H1 (cell line): ENCODE results near the gene QSOX2. TPM values are rescaled to one million over a fixed set of nuclear protein-coding genes. Genes with fewer than 3 reads are reported as not detected.

Experiments used
- CTCF ChIA-PET: fragments of 300-600 bp; sonication (Branson Sonifier 250); formaldehyde crosslinking; loops from one replicate; lab custom pipeline; 2021; ENCODE audit not compliant: partially characterized antibody; lab: Charles Lee
- POLR2A ChIA-PET: fragments of 300-600 bp; sonication (Branson Sonifier 250); formaldehyde crosslinking; loops from one replicate; lab custom pipeline; 2021; ENCODE audit warnings: inconsistent platforms; ENCODE audit not compliant: partially characterized antibody; lab: Charles Lee
- DNase-seq, 2 experiments: peaks; one replicate each; pipeline versions ENCODE4 v3.0.0 to v3.0.0-alpha.2; 2010 to 2022; ENCODE audit warnings: low spot score in 2 of 2, low read depth in 1 of 2, mixed read lengths in 1 of 2
- FAIRE-seq: peaks from 2 replicates; lab custom pipeline; 2011; peaks lifted over from hg19 to GRCh38; lab: Jason Lieb, UNC
- H2AFZ ChIP-seq: 2 replicates; pipeline ENCODE4 v1.8.1; 2012; ENCODE audit warnings: low read length, inconsistent platforms
- H2AK5ac ChIP-seq: 2 replicates; pipeline ENCODE4 v1.6.1; 2013; ENCODE audit warnings: low read depth, low read length
- H2BK120ac ChIP-seq: replicated peaks from 2 replicates; pipeline ENCODE3; 2013; ENCODE audit warnings: low read depth, low read length, inconsistent platforms
- H2BK12ac ChIP-seq: 2 replicates; pipeline ENCODE4 v1.6.1; 2013; ENCODE audit warnings: low read depth, low read length
- H2BK15ac ChIP-seq: 2 replicates; pipeline ENCODE4 v1.6.1; 2013; ENCODE audit warnings: low read length
- H2BK20ac ChIP-seq: 2 replicates; pipeline ENCODE4 v1.6.1; 2013; ENCODE audit warnings: low read length
- H2BK5ac ChIP-seq: 2 replicates; pipeline ENCODE4 v1.6.1; 2013; ENCODE audit warnings: low read depth, low read length
- H3K14ac ChIP-seq: 2 replicates; pipeline ENCODE4 v1.6.1; 2013; ENCODE audit warnings: inconsistent platforms; ENCODE audit not compliant: insufficient read length
- H3K18ac ChIP-seq: 2 replicates; pipeline ENCODE4 v1.6.1; 2013; ENCODE audit warnings: low read length; ENCODE audit errors: extremely low read depth
- H3K23ac ChIP-seq: 2 replicates; pipeline ENCODE4 v1.6.1; 2013; ENCODE audit warnings: inconsistent platforms; ENCODE audit not compliant: insufficient read length
- H3K23me2 ChIP-seq: 2 replicates; pipeline ENCODE4 v1.6.1; 2013; ENCODE audit warnings: low read depth, low read length
- H3K27ac ChIP-seq: 2 replicates; pipeline ENCODE4 v1.6.1; 2011; ENCODE audit warnings: low read depth, low read length, inconsistent platforms
- H3K27me3 ChIP-seq, 4 experiments: replicated peaks in 1 of 4; 1 replicate in 1 of 4; 2 replicates in 3 of 4; pipeline versions ENCODE4 v1.6.1 to v1.8.1; 2011 to 2013; ENCODE audit warnings: low read length in 3 of 4, mild to moderate bottlenecking in 3 of 4, inconsistent platforms in 2 of 4, mixed read lengths in 2 of 4, moderate library complexity in 1 of 4; ENCODE audit not compliant: control insufficient read depth in 3 of 4, insufficient read depth in 3 of 4; ENCODE audit errors: extremely low read depth in 1 of 4
- H3K36me3 ChIP-seq, 4 experiments: 2 replicates each; pipeline versions ENCODE4 v1.6.1 to v1.8.1; 2011 to 2013; ENCODE audit warnings: mild to moderate bottlenecking in 4 of 4, low read length in 3 of 4, moderate library complexity in 2 of 4, control low read depth in 1 of 4, inconsistent platforms in 1 of 4; ENCODE audit not compliant: insufficient read depth in 4 of 4, control insufficient read depth in 2 of 4
- H3K4ac ChIP-seq: replicated peaks from 2 replicates; pipeline ENCODE3; 2013; ENCODE audit warnings: low read length, low read depth, mixed read lengths, inconsistent platforms; ENCODE audit not compliant: insufficient read length
- H3K4me1 ChIP-seq, 4 experiments: replicated peaks in 1 of 4; 1 replicate in 1 of 4; 2 replicates in 3 of 4; pipeline versions ENCODE4 v1.6.1 to v1.8.1; 2011 to 2013; ENCODE audit warnings: low read length in 3 of 4, inconsistent platforms in 2 of 4, mixed read lengths in 1 of 4; ENCODE audit not compliant: insufficient read depth in 4 of 4, control insufficient read depth in 3 of 4
- H3K4me2 ChIP-seq, 2 experiments: 2 replicates each; pipeline versions ENCODE4 v1.6.1 to v1.8.1; 2011 to 2013; ENCODE audit warnings: low read depth in 2 of 2, low read length in 2 of 2, control low read depth in 1 of 2, inconsistent platforms in 1 of 2, mild to moderate bottlenecking in 1 of 2; ENCODE audit not compliant: insufficient read depth in 1 of 2
- H3K4me3 ChIP-seq, 4 experiments: fragments of 200-600, 300-600 bp in 1 of 4; sonication (generic), shearing (Covaris generic), sonication (Bioruptor Twin) in 1 of 4; 2 replicates each; pipeline versions ENCODE4 v1.5.1 to v1.8.1; 2011 to 2016; ENCODE audit warnings: low read length in 4 of 4, low read depth in 3 of 4, control low read depth in 2 of 4, inconsistent platforms in 2 of 4, mild to moderate bottlenecking in 2 of 4, mixed read lengths in 1 of 4, moderate library complexity in 1 of 4; ENCODE audit not compliant: insufficient read depth in 2 of 4; ENCODE audit errors: extremely low read depth in 1 of 4
- H3K56ac ChIP-seq: replicated peaks from 2 replicates; pipeline ENCODE3; 2013; ENCODE audit warnings: low read depth, mild to moderate bottlenecking, mixed read lengths, low read length, inconsistent platforms; ENCODE audit not compliant: insufficient read length
- H3K79me1 ChIP-seq: 2 replicates; pipeline ENCODE4 v1.6.1; 2013; ENCODE audit warnings: low read depth, low read length, control low read depth
- H3K79me2 ChIP-seq, 2 experiments: 2 replicates each; pipeline versions ENCODE4 v1.6.1 to v1.8.1; 2012 to 2013; ENCODE audit warnings: low read length in 2 of 2, mild to moderate bottlenecking in 2 of 2, inconsistent platforms in 1 of 2; ENCODE audit not compliant: insufficient read depth in 2 of 2, control insufficient read depth in 1 of 2
- H3K9ac ChIP-seq, 4 experiments: replicated peaks in 1 of 4; 1 replicate in 1 of 4; 2 replicates in 3 of 4; pipeline versions ENCODE4 v1.6.1 to v1.8.1; 2011 to 2013; ENCODE audit warnings: low read depth in 3 of 4, low read length in 3 of 4, control low read depth in 2 of 4, mild to moderate bottlenecking in 2 of 4, moderate library complexity in 2 of 4, inconsistent platforms in 1 of 4; ENCODE audit errors: extremely low read depth in 1 of 4
- H3K9me3 ChIP-seq, 2 experiments: 2 replicates each; pipeline versions ENCODE4 v1.6.1 to v1.8.1; 2012 to 2013; ENCODE audit warnings: mild to moderate bottlenecking in 2 of 2, moderate library complexity in 2 of 2, control low read depth in 1 of 2, inconsistent platforms in 1 of 2, low read depth in 1 of 2, low read length in 1 of 2, mixed read lengths in 1 of 2; ENCODE audit not compliant: insufficient read depth in 2 of 2
- H4K20me1 ChIP-seq, 2 experiments: replicated peaks in 1 of 2; 2 replicates each; pipeline versions ENCODE3 to v1.8.1; 2011 to 2013; ENCODE audit warnings: inconsistent platforms in 2 of 2, low read length in 2 of 2, mild to moderate bottlenecking in 1 of 2; ENCODE audit not compliant: insufficient read depth in 2 of 2, control insufficient read depth in 1 of 2
- H4K5ac ChIP-seq: 2 replicates; pipeline ENCODE4 v1.6.1; 2013; ENCODE audit warnings: low read length, low read depth, mixed read lengths, inconsistent platforms; ENCODE audit not compliant: insufficient read length
- H4K8ac ChIP-seq: 2 replicates; pipeline ENCODE4 v1.8.0; 2013; ENCODE audit warnings: mild to moderate bottlenecking, moderate library complexity, low read length, inconsistent platforms; ENCODE audit not compliant: insufficient read depth; ENCODE audit errors: extremely low read depth
- H4K91ac ChIP-seq: replicated peaks from 2 replicates; pipeline ENCODE3; 2013; ENCODE audit warnings: low read length, mixed read lengths, inconsistent platforms; ENCODE audit not compliant: insufficient read length
- CTCF ChIP-seq, 3 experiments: IDR thresholded peaks; 1 replicate in 2 of 3; 2 replicates in 1 of 3; pipeline versions ENCODE4 v1.5.1 to v1.6.1; 2011; ENCODE audit warnings: low read length in 3 of 3, mild to moderate bottlenecking in 3 of 3, inconsistent platforms in 2 of 3, low read depth in 1 of 3, moderate library complexity in 1 of 3; ENCODE audit not compliant: insufficient read depth in 1 of 3; ENCODE audit errors: control extremely low read depth in 1 of 3
- MAFK ChIP-seq: IDR thresholded peaks from 2 replicates; pipeline ENCODE4 v1.6.1; 2012; ENCODE audit warnings: low read depth, mild to moderate bottlenecking, improper control_type of control experiment, low read length
- WGBS, 2 experiments: shearing (Covaris generic) in 1 of 2; methylation state at CpG; one replicate each; pipeline versions ENCODE4 v1.1.6 to v1.1.7; 2013 to 2015; ENCODE audit warnings: low lambda C conversion rate in 2 of 2, mixed read lengths in 2 of 2, inconsistent platforms in 1 of 2, low coverage in 1 of 2, missing lambda C conversion rate in 1 of 2; ENCODE audit not compliant: insufficient replicate concordance in 2 of 2, insufficient coverage in 1 of 2, insufficient read length in 1 of 2; ENCODE audit errors: extremely low coverage in 1 of 2, missing lambda C conversion rate in 1 of 2; 5-methylcytosine and 5-hydroxymethylcytosine counted together
- polyA plus RNA-seq, 7 experiments: library from polyadenylated mRNA; depleted of rRNA in 3 of 7; stranded (reverse) in 5 of 7; unstranded in 2 of 7; fragments of >200 nt in 5 of 7; fragments of 200-250 nt in 2 of 7; gene quantifications; 1 replicate in 5 of 7; 2 replicates in 1 of 7; 4 replicates in 1 of 7; pipeline versions ENCODE4 v1.2.1 to v1.2.3, GENCODE V29; 2011 to 2013; ENCODE audit warnings: missing spikeins in 2 of 7, mixed read lengths in 2 of 7
- total RNA-seq: library from RNA; stranded (reverse); fragmentation: NEBNext Ultra II Directional; extraction: Animal tissue kit (Norgen Biotek cat#: 25700); gene quantifications from 2 replicates; pipeline ENCODE4 v1.2.1, GENCODE V29; 2021

QSOX2 gene
- total and polyA plus RNA-seq, 2 of the 8 experiments (the other 6 are each of a cell fraction or from before 2014, with no cell fraction given), result 18.0 to 28.6 TPM

GRCh38 chr9:136284951-136285350 is 39.3 kb upstream of the QSOX2 start:
- POLR2A ChIA-PET, result interaction anchor here (1.1 kb wide), 1 partner anchor 15 kb away, joined by 3 read pairs; no protein-coding TSS in a partner anchor

More at GRCh38 chr9:136284951-136285350, 39.3 kb upstream of the QSOX2 start:
- Histone ChIP-seq H2BK20ac (no peak overlapping the region), H2BK12ac (no peak overlapping the region), H3K27ac (no peak overlapping the region; the same call in 1 of the 2 replicates), H3K9ac (no peak overlapping the region), H3K18ac (no peak overlapping the region), H3K27me3 (no peaks in the 10 kb centered on the region), H2BK15ac (no peak overlapping the region), H4K20me1 (no peaks in the 10 kb centered on the region), H2AFZ (no peak overlapping the region), H3K14ac (no peak overlapping the region), H4K5ac (no peak overlapping the region), H3K4me2 (no peak overlapping the region), H3K79me1 (no peaks in the 10 kb centered on the region), H3K9me3 (no peaks in the 10 kb centered on the region), H3K36me3 (no peaks in the 10 kb centered on the region), H3K4me1 (peaks cover 0 to 4% (median 2%) of the 10 kb centered on the region in 4 experiments; a peak in 3 of 7 replicates), H3K23me2 (no peaks in the 10 kb centered on the region), H3K4me3 (no peak overlapping the region), H4K8ac (peak overlapping the region; percentile 63; the same call in 1 of the 2 replicates), H3K4ac (no peak overlapping the region), H2AK5ac (no peak overlapping the region), H2BK5ac (no peak overlapping the region), H4K91ac (no peak overlapping the region), H3K23ac (no peak overlapping the region), H3K79me2 (no peaks in the 10 kb centered on the region), H2BK120ac (no peak overlapping the region), H3K56ac (no peak overlapping the region)
- FAIRE-seq (no peak), DNase-seq (no peak)
- no peak for TF ChIP-seq MAFK
- TF ChIP-seq CTCF (IDR thresholded peaks at IDR 0.05; ENCODE audit: control extremely low read depth in 1 of 3, insufficient read depth in 1 of 3, low read depth in 1 of 3, low read length in 3 of 3), result no peak
- CTCF ChIA-PET, result interaction anchor here (0.7 to 5.2 kb wide), 13 partner anchors 10 to 143 kb away, joined by 3 to 40 read pairs (median 9); no protein-coding TSS in a partner anchor
- 88% methylated on average over 7 of the region's 19 CpGs; no CpG with 5 or more reads in 1 of the 2 experiments for WGBS, 2 experiments
